ENCODE data around the gene PPOX. TPM values are rescaled to one million over a fixed set of nuclear protein-coding genes. Genes with fewer than 3 reads are reported as not detected.

Gene PPOX
- total RNA-seq, 4 donors from 2014 or later, result 2.8 to 19.2 (median 11.8) TPM

DNA sequence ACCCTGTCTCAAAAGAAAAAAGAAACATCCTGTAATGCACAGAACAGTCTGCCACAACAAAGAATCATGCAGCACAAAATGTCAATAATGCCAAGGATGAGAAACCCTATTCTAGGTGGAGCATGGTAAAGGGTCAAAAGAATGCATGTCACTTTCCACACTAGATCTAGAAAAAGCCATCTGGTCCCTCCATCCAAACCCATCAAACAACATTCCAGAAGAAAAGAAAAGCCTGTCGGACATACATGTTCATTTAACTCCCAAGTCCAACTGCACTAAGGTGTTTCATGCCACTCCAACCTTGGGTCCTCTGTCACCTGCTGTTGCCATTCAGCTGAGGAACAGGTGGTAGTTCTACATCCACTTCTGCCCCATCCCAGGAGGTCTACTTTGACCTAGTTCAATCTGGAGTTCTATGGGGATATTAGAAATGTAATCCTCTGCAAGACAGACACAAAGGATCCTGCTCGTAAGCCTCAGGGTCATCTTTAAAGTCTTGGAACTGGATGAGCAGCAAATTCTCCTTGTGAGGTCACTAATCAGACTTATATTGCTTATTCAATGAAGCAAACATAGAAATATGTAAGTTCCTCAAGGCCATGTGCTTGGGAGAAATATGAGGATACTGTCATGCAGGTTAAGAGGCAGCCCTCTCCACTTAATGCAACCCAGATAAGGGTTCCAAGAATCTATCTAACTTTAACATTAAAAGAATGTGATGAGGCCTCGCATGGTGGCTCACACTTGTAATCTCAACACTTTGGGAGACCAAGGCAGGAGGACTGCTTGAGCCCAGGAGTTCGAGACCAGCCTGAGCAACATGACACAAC, 37.4 kb upstream of the PPOX start:
- Histone ChIP-seq H3K4me1 (peaks cover 11 to 43% (median 16%) of the 10 kb centered on the region in 4 donors), H3K9me3 (no peaks in the 10 kb centered on the region), H3K27ac (no peak overlapping the region), H3K27me3 (no peaks in the 10 kb centered on the region), H3K4me3 (no peak overlapping the region), H3K36me3 (peaks cover 0 to 35% (median 7%) of the 10 kb centered on the region in 4 donors)
- DNase-seq, result no peak
- intact Hi-C loops (cut with DNase I; ENCODE audit: low total_unique reads), result no loop called here
- 94 to 100% methylated on average over 4 of the region's 4 CpGs for WGBS, 2 donors (ENCODE audit: low coverage in 1 of 2)
- TF ChIP-seq POLR2AphosphoS5 (IDR thresholded peaks at IDR 0.05) (no peak), POLR2A (IDR thresholded peaks at IDR 0.05) (no peak), EP300 (IDR thresholded peaks at IDR 0.05; ENCODE audit: low read depth) (no peak)
- TF ChIP-seq, protein P1, sequence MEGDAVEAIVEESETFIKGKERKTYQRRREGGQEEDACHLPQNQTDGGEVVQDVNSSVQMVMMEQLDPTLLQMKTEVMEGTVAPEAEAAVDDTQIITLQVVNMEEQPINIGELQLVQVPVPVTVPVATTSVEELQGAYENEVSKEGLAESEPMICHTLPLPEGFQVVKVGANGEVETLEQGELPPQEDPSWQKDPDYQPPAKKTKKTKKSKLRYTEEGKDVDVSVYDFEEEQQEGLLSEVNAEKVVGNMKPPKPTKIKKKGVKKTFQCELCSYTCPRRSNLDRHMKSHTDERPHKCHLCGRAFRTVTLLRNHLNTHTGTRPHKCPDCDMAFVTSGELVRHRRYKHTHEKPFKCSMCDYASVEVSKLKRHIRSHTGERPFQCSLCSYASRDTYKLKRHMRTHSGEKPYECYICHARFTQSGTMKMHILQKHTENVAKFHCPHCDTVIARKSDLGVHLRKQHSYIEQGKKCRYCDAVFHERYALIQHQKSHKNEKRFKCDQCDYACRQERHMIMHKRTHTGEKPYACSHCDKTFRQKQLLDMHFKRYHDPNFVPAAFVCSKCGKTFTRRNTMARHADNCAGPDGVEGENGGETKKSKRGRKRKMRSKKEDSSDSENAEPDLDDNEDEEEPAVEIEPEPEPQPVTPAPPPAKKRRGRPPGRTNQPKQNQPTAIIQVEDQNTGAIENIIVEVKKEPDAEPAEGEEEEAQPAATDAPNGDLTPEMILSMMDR (IDR thresholded peaks at IDR 0.05), result no peak
- in situ Hi-C loops (cut with MboI; ENCODE audit: low pct_ligation_motif_present in 1 of 4, low pct_unique_long_range_greater_than_20kb in 1 of 4, low sequenced_read_pairs in 3 of 4), result no loop called here

DNA sequence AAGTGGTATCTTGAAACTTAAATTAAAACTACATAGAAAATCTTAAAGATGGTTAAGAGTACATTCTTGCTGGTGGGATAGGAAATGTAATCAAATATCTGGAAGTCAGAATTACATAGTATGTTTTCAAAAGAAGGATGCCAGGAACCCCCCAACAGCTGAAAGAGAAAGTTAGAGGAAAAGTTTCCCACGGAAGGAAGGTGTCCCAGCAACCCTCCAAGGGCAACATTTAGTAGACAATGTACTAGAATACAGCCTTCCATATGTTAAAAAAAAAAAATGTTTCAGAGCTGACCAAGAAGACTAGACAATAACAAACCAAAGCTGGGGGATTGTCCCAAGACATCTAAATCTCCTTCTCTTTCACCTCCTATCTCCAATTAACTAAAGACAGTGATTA, 36.0 kb upstream of the PPOX start:
- no peak for DNase-seq
- 47 to 50% methylated on average over 1 of the region's 1 CpG for WGBS, 2 donors (ENCODE audit: low coverage in 1 of 2)
- intact Hi-C loops (cut with DNase I; ENCODE audit: low total_unique reads), result no loop called here
- Histone ChIP-seq H3K4me1 (peaks cover 19 to 55% (median 28%) of the 10 kb centered on the region in 4 donors), H3K9me3 (no peaks in the 10 kb centered on the region), H3K4me3 (no peak overlapping the region), H3K36me3 (peaks cover 0 to 22% (median 3%) of the 10 kb centered on the region in 4 donors), H3K27ac (peak overlapping the region in 1 of 4 donors; percentile 95), H3K27me3 (no peaks in the 10 kb centered on the region)
- TF ChIP-seq POLR2AphosphoS5 (IDR thresholded peaks at IDR 0.05), result no peak
- TF ChIP-seq POLR2A (IDR thresholded peaks at IDR 0.05), result no peak
- no peak for TF ChIP-seq EP300 (IDR thresholded peaks at IDR 0.05; ENCODE audit: low read depth)
- TF ChIP-seq, protein P1 (IDR thresholded peaks at IDR 0.05), result no peak
- in situ Hi-C loops (cut with MboI; ENCODE audit: low pct_ligation_motif_present in 1 of 4, low pct_unique_long_range_greater_than_20kb in 1 of 4, low sequenced_read_pairs in 3 of 4), result no loop called here

DNA sequence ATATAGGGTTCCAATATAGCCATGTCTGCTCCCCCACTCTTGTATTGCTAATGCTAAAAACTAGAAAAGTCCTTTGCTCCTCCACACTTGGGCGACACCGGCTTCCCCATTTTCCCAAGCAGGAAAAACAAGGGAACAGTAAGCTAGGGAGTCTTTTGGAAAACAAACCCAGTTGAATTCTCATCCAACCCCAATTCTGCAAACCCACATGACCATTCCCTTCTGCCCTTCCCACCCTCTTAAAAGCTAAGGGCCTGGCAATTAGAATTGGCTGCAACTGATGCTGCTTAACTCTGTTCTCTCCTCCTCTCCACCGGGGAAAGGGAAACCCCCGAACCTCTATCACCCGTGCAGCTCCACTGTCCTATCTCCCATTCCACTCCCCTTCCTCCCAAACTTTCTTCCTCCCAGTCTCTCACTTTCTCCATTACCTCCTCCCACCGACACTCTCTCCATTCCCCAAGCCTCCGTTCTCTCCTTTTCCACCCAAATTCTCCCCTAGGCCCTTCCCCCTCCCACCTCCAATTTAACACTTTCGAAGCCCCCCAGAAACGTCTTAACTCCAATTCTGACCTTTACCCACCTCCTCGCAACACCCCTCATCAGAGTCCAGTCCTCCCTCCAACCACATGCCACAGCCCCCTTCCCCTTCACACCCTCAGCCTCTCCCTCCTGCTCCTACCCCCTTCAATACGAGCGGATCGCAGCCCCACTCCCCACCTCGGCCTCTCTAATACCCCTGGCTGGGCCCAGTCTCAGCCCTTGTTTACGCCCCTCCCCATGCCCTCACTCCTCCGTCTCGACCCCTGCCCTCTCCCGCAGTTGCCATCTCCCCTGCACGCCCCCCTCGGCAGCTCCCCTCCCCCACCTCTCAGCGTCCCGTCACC, 34.5 kb upstream of the PPOX start:
- Histone ChIP-seq H3K4me3 (peak overlapping the region; percentile 60 to 79 (median 74)), H3K27me3 (no peaks in the 10 kb centered on the region), H3K27ac (peak overlapping the region; percentile 91 to 95 (median 94)), H3K36me3 (peaks cover 0 to 22% (median 3%) of the 10 kb centered on the region in 4 donors), H3K4me1 (peaks cover 19 to 55% (median 28%) of the 10 kb centered on the region in 4 donors), H3K9me3 (no peaks in the 10 kb centered on the region)
- WGBS, 2 donors (ENCODE audit: low coverage in 1 of 2), result 1 to 7% methylated on average over 14 to 21 of the region's 22 CpGs
- no peak for TF ChIP-seq POLR2AphosphoS5 (IDR thresholded peaks at IDR 0.05)
- TF ChIP-seq EP300 (IDR thresholded peaks at IDR 0.05; ENCODE audit: low read depth), result no peak
- no peak for TF ChIP-seq POLR2A (IDR thresholded peaks at IDR 0.05)
- TF ChIP-seq, protein P1 (IDR thresholded peaks at IDR 0.05), result no peak
- no peak for DNase-seq
- intact Hi-C loops (cut with DNase I; ENCODE audit: low total_unique reads) (no loop called here), in situ Hi-C loops (cut with MboI; ENCODE audit: low pct_ligation_motif_present in 1 of 4, low pct_unique_long_range_greater_than_20kb in 1 of 4, low sequenced_read_pairs in 3 of 4) (no loop called here)
